NCI-H2171 (cell line): ENCODE measurements around the gene INTS7.
A peak's percentile ranks its signal among the peaks of the same experiment; 100 is the strongest.
"Not testable (repeated sequence)": the region's sequence is repeated elsewhere in the genome, so short reads cannot be mapped to it uniquely, and the experiment has no call there.

Source experiments
- DNase-seq: peaks from one replicate; lab custom pipeline; 2025; lab: John Stamatoyannopoulos, UW

The INTS7 gene

GRCh38 chr1:212037900-212038299 is 2.5 kb upstream of the INTS7 start:
- no peak for DNase-seq

GRCh38 chr1:212035835-212036605 is 663 bp upstream of the INTS7 start:
- peak; percentile 50 for DNase-seq

DNA sequence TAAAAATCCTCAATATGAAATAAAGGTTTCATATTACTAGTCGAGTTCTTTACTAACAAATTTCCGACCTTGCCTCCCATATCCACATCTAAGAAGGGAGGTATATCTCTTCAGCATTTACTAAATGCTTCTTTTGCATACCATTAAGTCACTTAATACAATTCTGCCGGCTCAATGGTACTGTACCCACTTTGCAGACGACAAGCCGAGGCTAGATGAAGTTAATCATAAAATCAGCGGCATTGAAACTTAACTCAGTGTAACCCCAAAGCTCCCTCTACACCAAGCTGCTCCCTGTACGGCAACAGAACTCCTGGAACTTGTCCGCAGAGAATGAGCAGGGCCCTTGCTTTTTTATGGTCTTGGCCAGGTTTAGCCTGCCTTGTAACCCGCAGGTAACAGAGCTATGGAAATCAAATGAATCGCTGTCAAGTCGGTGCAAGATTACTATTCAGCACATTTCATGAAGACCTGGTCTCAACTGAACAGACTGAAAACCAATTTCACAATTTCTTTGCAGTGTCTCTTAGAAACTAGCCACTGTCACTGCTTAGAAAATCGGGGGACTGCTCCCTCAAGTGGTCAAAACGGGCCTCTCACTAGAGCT is 738 bp downstream of the INTS7 start:
- no peak for DNase-seq

DNA sequence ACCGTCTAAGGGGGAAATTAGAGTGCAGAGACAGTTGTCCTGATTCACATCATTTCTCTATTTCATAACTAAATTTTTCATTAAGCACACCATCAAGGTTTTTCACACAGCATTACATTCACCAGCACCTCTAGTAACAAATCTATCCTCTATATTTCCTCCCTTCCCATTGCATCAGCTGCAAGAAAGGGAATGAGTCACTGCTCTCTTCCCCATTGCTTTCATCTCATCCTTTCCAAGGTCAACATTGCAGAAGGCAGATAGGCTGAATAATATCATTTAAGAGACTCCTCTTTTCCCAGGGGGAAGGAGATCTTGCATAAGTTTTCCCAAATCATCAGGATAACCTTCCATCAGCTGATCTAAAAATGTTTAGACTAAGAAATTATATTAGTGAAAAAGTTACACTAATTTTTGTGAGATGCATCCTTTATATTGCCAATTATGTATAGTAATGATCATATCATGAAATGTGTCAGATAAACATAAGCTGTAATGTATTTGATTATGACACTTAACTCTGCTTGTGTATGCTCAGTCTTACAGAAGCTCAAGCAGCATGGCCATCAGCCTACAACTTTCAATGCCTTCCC is 4.3 kb downstream of the INTS7 start:
- no peak for DNase-seq

GRCh38 chr1:212027727-212028126 is 7.6 kb downstream of the INTS7 start:
- DNase-seq: not testable (repeated sequence)

DNA sequence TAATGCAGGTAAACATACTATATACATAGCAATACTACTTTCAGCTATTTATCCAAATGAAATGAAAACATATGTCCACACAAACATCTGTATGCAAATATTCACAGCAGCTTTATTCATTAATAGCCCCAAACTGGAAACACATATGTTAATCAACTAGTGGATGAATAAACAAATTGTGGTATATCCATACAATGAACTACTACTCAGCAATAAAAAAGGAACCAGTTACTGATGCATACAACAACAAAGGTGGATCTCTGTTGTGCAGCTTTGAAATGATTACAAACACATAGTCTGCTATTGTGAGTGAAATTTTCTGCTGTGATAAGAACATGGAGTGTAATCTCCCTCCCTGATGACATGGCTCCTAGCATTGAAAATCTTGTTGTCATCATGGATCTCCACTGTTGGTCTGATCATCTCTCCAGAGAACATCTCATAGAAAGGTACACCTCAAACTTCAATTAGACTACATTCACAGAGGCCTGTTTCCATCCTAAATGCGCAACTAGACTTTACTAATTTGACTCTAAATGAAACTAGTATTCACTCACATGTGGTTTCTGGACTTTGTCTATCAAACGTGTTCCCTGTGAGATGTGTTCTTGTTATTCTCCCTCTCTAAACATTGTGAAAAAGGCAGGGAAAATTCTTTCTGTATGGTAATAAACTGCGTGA is 10.7 kb downstream of the INTS7 start:
- DNase-seq: no peak

DNA sequence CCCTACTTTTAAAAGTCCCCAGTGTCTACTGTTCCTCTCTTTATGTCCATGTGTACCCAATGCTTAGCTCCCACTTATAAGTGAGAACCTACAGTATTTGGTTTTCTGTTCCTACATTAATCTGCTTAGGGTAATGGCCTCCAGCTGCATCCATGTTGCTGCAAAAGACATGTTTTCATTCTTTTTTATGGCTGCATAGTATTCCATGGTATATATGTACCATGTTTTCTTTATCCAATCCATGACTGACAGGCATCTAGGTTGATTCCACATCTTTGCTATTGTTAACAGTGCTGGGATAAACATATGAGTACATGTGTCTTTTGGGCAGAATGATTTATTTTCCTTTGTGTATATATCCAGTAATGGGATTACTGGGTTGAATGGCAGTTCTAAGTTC is 12.4 kb downstream of the INTS7 start:
- not testable (repeated sequence) for DNase-seq

DNA sequence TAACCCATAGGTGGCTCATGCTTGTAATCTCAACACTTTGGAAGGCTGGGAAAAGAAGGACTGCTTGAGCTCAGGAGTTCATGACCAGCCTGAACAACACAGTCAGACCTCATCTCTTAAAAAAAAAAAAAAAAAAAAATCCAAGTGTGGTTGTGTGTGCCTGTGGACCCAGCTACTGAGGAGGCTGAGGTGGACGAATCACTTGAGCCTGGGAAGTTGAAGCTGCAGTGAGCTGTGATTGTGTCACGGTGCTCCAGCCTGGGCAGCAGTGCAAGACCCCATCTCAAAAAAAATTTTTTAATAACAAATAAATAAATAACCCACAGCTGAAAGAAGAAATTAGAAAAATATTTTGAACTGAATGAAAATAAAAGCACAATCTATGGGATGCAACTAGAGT is 13.8 kb downstream of the INTS7 start:
- DNase-seq: no peak

GRCh38 chr1:212020975-212021374 is 14.4 kb downstream of the INTS7 start:
- DNase-seq: no peak

DNA sequence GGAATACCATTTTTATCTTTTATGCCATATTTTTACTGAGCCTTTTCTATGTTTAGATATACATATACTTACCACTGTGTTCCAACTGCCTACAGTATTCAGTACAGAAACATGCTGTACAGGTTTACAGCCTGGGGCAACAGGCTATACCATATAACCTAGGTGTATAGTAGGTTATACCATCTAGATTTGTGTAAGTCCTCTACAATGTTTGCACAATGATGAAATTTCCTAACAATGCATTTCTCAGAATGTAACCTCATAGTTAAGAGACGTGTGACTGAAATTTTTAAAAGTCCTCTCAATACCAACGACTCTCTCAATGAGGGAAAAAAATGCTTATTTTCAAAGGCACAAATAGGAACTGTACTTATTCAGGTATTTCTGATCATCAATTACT is 21.7 kb downstream of the INTS7 start:
- DNase-seq: no peak

DNA sequence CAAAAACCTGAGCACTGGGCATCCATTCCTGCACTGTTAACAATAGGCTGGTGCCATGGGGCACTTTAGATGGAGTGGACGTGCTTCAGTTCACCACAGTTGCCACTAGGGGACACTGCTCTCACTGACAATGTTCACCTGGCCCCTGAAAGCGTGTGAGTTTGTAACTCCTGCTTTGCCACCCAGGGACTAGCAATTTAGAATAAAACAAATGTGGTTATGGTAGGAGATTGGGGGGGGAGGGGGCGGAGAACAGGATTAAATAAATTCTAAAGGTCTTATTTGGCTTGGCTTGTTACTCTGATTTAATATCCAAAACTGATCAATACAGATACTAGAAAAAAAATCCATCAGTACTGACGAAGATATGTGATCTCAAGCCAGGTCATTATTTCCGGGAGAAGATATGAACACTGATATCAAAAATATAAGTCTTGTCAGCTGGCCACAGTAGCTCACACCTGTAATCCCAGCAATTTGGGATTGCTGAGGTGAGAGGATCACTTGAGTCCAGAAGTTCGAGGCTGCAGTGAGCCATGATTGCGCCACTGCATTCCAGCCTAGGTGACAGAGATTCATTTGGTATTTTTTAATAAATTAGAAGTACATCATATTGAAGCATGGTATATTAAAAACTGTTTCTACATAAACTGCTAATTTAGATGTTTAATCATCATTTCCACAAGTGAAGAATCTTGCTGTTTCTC is 23.2 kb downstream of the INTS7 start:
- peak; percentile 11 for DNase-seq

DNA sequence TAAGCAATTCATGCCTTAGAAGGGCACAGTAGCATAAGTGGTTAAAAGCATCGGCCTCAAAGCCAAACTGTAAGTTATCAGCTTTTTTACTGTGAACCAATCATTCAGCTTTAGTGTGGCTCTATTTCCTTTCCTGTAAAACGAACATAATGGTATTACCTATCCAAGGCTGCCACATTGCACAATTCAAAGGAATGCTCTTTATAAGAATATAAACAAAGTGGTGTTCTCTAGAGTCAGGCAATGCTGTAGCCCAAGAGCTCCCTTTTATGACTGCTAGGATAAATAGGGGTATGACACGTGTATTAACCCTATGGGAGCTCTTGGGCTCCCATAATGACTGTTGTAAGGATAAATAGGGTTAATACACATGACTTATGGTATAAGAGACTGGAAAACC is 25.4 kb downstream of the INTS7 start:
- no peak for DNase-seq

- no peak for DNase-seq
These were observed 25.8 kb downstream of the INTS7 start for GRCh38 chr1:212009561-212009960.

DNA sequence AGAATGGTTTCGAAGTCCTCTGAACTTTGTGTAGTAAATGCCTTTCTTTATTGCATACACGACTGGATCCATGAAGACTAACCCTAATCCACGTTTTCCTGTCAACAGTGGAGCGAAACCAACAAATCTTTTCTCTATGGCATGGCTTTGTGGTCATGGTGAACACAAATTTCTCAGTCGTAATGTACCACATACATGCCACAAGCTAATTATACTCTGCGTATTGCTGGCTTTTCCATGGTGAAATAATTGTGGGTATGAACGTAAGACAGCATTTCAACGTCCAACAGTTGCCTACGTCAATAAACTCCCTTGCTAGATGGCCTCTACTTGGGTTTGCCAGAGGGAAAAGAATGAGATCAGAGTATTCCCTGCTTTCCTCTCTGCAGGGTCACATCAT is 27.5 kb downstream of the INTS7 start:
- no peak for DNase-seq

DNA sequence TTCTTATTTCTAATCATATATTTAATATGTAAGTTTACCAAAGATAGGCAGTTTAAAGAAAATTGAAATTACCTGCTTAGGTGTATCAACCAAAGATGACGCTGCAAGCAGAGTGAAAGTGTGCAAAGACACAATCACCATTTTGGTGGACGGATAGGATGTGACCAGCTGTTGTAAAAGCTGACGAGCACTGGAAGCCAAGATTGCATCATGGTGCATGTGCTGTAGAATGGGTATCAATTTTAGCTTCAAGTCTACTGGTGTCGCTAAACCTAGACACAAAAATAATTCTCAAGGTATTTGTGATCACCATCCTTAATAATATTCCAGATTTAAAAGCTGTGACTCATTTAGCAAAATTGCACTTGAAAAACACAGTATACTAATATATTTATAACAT is 28.2 kb downstream of the INTS7 start:
- DNase-seq: no peak

DNA sequence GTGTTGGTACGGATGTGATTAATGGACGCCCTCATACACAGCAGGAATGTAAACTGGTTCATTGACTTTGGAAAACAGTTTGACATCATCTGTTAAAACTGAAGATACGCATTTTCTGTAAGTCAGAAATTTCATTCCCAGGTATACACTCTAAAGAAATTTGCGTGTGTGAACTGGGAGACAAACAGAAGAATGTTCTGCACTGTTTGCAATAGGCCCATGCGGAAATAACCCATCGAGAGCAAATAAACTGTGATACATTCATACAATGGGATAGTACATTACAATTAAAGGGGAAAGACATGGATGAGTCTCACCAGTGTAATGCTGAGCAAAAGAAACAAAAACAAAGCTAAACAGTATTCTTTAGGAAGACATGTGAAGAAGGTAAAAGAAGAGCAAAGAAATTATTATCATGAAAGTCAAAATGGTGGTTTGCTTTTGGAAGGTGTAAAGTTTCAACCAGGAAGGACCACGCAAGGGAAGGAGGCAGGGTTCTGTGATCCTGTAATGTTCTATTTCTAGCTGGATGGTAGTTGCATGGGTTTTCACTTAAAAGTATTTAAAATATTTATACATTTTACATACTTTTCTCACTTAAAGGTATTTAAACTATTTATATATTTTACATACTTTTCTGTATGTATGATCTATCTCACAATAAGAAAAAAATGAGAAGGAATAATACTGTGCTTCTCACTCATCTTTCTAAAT is 30.3 kb downstream of the INTS7 start:
- no peak for DNase-seq

- DNase-seq: no peak
These were observed 32.8 kb downstream of the INTS7 start for GRCh38 chr1:212002536-212002935.

GRCh38 chr1:211997426-211997825 is 37.9 kb downstream of the INTS7 start:
- not testable (repeated sequence) for DNase-seq

- no peak for DNase-seq
These were observed 43.7 kb downstream of the INTS7 start for GRCh38 chr1:211991695-211992094.

GRCh38 chr1:211986628-211987254 is 48.6 kb downstream of the INTS7 start:
- DNase-seq: no peak
